ENCODE measurements around the gene THAP8.

Gene THAP8

DNA sequence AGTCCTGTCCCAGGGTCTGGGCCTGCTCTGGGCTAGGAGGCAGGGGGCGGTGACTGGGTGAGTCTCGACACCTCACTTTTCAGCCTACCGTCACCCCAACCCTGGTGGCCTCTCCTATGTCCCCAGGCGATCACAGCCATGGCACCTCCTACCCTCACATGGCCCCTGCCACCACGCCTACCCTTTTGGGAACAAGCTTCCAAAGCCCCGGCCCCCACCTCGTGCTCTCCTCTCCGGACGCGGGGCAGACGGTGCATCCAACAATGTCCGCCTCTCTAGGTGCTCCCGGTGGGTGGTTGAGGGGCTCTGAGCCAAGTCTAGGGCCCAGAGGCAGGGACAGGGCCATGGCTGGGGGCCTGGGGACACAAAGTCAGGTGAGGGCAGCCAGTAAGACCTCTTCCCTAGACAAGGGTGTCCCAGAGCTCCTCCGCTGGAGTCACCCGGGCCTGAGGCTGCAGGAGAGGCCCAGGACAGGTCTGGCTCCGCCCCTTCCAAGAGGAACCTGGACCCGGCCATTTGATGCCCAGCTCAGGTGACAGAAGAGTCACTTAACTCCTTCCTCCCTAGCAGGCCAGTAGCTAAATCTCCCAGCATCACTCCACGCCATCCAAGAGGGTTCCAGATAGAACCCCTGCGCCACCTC lies 45.6 kb downstream of the THAP8 start, which contains the start of gene SYNE4:
TSS of gene SYNE4 (minus strand) at position 478 of the 643 bp plus-strand sequence. CDS start at position 346, 132 bp downstream.
- TF ChIP-seq, protein P1, sequence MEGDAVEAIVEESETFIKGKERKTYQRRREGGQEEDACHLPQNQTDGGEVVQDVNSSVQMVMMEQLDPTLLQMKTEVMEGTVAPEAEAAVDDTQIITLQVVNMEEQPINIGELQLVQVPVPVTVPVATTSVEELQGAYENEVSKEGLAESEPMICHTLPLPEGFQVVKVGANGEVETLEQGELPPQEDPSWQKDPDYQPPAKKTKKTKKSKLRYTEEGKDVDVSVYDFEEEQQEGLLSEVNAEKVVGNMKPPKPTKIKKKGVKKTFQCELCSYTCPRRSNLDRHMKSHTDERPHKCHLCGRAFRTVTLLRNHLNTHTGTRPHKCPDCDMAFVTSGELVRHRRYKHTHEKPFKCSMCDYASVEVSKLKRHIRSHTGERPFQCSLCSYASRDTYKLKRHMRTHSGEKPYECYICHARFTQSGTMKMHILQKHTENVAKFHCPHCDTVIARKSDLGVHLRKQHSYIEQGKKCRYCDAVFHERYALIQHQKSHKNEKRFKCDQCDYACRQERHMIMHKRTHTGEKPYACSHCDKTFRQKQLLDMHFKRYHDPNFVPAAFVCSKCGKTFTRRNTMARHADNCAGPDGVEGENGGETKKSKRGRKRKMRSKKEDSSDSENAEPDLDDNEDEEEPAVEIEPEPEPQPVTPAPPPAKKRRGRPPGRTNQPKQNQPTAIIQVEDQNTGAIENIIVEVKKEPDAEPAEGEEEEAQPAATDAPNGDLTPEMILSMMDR (IDR thresholded peaks at IDR 0.05), result no peak

DNA sequence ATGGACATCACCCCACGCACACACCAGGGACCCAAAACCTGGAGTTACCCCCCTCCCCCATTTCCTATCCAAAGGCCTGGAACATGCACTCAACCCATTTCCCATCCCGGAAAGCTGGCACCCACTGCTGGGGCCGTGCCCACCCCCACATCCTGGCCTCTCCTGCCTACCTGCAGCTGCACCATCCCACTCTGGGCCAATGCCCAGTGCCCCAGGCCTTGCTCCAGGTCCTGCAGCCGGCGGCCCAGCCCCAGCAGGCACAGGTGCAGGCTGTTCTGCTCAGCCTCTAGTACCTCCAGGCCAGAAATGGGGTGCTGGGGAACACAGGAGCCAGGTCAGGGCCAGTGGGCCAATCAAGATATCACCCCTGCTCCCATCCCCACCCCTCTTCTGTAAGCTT lies 47.1 kb downstream of the THAP8 start:
- TF ChIP-seq, protein P1 (IDR thresholded peaks at IDR 0.05), result no peak

DNA sequence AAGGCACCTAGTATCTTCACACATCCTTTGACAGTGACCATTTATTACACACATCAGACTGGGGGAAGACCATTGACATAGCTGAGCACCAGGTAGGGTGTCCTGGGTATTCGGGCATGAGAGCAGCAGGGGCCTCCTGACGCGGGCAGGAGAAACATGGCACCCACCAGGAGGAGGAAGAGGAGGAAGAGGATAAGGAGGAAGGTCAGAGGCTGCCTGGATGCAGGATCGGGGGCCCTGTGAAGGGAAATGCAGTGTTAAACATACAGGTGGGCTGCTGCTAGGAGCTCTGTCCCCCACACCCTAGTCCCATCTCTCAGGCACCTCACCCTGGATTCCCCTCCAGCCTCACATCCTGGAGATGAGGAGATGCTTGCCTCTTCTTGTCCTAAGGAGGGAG lies 50.8 kb downstream of the THAP8 start:
- TF ChIP-seq, protein P1 (IDR thresholded peaks at IDR 0.05), result no peak

DNA sequence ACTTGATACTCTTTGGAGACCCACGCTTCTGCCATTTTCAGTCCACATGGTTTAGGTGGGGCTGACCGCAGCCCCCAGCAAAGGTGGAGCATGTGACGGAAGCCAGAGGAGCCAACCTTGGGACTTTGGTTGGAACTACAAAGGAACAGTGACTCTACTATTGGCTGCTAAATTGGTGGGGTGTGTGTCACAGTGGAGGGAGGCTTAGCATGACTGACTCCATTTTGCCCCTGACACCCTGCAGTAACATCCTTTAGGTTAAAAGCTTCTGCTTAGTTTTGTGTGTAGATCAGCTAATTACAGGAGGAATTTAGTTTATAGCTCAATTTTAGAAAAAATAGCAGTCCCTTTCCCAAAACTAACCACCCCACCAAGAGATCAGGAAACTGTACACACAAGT lies 52.5 kb downstream of the THAP8 start:
- TF ChIP-seq, protein P1 (IDR thresholded peaks at IDR 0.05), result no peak

DNA sequence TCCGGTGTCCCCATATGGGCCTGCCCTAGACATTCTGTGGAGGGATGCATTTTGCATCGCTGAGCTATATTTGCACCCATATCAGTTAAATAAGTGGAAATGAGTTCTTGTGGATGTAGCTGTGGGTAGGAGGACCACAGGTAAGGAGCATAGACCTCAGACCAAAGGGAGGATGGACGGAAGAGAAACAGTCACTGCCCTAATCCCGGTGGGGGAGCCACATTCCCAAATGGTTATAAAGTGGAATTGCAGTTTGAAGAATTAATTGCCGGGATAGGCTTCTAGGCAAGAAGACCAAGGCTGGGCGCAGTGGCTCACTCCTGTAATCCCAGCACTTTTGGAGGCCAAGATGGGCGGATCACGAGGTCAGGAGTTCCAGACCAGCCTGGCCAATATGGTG lies 57.3 kb downstream of the THAP8 start:
- TF ChIP-seq, protein P1 (IDR thresholded peaks at IDR 0.05), result no peak

DNA sequence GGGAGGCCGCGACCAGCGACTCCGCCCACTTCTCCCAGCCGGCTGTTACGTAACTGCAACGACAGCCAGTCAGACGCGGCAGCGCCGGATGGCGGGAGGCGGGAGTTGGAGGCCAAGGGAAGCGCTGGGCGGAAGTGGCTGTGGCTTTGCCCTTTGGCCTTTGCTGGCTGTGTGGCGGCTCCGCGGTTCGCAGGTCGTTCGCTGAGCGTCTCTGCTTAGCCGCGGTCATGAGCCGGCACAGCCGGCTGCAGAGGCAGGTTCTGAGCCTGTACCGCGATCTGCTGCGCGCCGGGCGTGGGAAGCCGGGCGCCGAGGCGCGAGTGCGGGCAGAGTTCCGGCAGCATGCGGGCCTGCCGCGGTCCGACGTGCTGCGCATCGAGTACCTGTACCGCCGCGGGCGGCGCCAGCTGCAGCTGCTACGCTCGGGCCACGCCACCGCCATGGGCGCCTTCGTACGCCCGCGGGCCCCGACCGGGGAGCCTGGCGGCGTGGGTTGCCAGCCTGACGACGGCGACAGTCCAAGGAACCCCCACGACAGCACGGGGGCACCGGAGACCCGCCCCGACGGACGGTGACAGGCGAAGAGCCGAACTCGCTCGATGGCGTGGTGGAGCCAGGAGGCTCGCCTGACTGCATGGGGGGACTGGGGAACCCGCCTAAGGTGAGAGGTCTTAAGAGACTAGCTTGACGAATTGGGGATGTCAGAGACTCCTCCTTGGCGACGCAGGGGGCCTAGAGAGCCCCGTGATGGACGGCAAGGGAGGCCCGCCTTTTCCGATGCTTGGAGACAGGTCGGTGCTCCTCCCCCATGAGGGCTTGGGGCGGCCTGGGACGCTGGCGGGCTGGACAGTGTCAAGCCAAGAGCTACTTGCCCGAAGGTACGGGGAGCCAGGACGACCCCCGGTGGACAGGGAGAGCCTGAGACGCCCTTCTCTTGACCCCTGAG lies 58.8 kb downstream of the THAP8 start, which contains the start of gene SDHAF1:
TSS of gene SDHAF1 (plus strand) at position 141 of the 946 bp plus-strand sequence. CDS start at position 228, 87 bp downstream.
- TF ChIP-seq, protein P1 (IDR thresholded peaks at IDR 0.05), result no peak

DNA sequence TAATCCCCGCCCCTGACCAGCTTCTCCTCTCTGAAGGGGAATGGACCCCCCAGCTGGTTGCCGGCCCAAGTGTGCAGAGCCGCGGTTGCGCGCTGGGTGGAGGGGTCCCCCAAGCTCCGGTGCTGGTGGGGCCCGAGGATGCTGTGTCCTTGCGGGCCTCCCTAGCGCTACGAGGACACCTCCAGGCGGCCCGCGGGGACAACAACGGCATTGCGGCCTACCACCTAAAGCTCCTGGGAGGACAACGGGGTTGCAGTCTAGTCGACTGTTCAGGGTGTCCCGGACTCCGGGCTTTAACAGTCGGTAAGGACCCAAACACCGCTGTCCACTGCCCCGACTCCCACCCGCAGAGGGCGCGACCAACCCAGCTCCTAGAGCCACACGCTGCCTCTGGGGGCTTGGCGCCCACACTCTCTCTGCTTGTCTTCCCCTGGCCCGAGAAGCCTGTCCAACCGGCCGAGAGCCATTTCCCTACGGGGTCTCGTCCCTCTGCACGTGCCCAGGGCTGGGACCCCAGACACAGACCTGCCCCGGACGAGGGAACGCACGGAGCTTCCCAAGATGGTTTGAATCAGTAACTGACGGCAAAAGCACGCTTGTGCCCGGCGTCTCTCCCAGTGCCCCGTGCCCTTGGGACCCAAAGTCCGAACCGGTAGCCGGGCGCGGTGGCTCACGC lies 60.0 kb downstream of the THAP8 start:
- TF ChIP-seq, protein P1 (IDR thresholded peaks at IDR 0.05), result no peak

All from LNCAP (cell line).